Fibroblast of mammary gland (primary cell): ENCODE measurements around the gene GPT2.

Source experiments
- DNase-seq: peaks from one replicate; pipeline ENCODE4 v3.0.0-alpha.2; 2010; ENCODE audit warnings: low read depth
- H3K4me3 ChIP-seq: 2 replicates; pipeline ENCODE4 v1.5.1; 2011; ENCODE audit warnings: low read depth, mild to moderate bottlenecking, low read length, moderate library complexity; ENCODE audit not compliant: control insufficient read depth
- TF ChIP-seq, protein P1 (sequence below): conservative IDR thresholded peaks from 2 replicates; pipeline ENCODE4 v1.5.1; 2011; ENCODE audit warnings: low read depth, low read length, inconsistent platforms; ENCODE audit not compliant: control insufficient read depth, insufficient read depth

The GPT2 gene

GRCh38 chr16:46854846-46855245 lies 29.3 kb upstream of the GPT2 start:
- H3K4me3 ChIP-seq: no peak overlapping the region
- DNase-seq: no peak
- TF ChIP-seq, protein P1, sequence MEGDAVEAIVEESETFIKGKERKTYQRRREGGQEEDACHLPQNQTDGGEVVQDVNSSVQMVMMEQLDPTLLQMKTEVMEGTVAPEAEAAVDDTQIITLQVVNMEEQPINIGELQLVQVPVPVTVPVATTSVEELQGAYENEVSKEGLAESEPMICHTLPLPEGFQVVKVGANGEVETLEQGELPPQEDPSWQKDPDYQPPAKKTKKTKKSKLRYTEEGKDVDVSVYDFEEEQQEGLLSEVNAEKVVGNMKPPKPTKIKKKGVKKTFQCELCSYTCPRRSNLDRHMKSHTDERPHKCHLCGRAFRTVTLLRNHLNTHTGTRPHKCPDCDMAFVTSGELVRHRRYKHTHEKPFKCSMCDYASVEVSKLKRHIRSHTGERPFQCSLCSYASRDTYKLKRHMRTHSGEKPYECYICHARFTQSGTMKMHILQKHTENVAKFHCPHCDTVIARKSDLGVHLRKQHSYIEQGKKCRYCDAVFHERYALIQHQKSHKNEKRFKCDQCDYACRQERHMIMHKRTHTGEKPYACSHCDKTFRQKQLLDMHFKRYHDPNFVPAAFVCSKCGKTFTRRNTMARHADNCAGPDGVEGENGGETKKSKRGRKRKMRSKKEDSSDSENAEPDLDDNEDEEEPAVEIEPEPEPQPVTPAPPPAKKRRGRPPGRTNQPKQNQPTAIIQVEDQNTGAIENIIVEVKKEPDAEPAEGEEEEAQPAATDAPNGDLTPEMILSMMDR: no peak

GRCh38 chr16:46855389-46855788 lies 28.8 kb upstream of the GPT2 start:
- TF ChIP-seq, protein P1: no peak
- no peak overlapping the region for H3K4me3 ChIP-seq
- DNase-seq: no peak

DNA sequence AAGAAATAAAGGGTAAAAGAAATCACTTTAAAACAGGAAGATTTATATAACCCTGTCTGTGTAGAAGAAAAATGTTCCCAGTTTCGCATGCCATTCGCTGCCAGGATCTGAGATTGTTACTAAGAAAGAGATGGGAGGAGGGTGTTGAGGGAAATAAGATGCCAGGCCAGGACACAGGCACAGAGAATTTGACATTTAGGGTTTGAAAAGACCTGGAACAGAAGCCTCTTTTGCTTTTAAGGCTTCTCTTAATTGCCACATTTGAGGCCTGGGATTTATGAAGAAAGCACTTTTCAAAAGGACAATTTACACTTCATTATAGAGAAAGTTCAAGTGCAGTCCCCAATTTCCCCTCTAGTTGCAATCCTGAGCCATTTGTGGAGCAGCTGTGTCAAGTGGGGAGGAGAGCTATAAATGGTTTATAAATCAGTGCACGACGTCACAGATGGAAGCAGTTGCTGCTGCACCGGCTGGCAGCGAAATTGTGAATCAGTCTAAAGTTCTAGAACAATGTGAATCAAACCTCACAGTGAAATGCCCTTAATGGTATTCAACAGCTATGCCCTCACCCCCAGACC lies 26.7 kb upstream of the GPT2 start:
- H3K4me3 ChIP-seq: no peak overlapping the region
- TF ChIP-seq, protein P1: peak; percentile 52
- DNase-seq: peak; percentile 73

DNA sequence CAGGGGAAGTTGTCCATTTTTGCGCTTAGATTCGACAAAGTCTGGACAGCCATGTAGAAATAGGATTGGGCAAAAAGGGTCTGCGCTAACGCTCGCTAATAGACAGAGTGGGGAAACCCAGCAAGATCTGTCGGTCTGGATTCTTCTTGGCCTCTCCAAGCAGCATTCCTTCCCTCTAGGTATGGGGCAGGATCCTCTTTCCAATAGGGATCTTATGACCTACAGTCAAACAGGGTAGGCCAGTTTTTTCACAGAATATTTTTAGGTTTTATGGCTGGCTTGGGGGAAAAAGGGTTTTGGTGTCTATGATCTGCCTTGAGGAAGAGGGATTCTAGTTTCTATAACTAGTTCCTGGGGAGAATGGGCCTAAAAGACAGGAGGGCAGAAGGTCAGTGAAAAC lies 26.0 kb upstream of the GPT2 start:
- TF ChIP-seq, protein P1: no peak
- H3K4me3 ChIP-seq: no peak overlapping the region
- no peak for DNase-seq

DNA sequence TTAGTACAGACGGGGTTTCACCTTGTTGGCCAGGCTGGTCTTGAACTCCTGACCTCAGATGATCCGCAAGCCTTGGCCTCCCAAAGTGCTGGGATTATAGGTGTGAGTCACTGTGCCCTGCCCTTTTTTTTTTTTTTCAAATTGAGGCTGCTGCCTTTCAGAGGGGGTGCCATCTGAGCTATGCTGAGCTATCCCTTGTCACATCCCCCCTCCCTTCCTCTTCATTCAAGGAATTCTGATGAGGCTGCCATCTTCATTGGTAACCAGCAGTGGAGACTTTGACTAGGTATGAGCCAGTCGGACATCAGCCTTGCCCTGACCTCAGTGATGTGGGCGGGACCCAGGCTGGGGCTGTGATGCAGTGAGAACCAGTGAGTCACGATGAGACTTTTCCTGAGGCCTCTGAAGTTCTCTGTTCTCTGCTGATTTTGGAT lies 24.4 kb upstream of the GPT2 start:
- DNase-seq: peak; percentile 94
- H3K4me3 ChIP-seq: no peak overlapping the region
- TF ChIP-seq, protein P1: no peak

DNA sequence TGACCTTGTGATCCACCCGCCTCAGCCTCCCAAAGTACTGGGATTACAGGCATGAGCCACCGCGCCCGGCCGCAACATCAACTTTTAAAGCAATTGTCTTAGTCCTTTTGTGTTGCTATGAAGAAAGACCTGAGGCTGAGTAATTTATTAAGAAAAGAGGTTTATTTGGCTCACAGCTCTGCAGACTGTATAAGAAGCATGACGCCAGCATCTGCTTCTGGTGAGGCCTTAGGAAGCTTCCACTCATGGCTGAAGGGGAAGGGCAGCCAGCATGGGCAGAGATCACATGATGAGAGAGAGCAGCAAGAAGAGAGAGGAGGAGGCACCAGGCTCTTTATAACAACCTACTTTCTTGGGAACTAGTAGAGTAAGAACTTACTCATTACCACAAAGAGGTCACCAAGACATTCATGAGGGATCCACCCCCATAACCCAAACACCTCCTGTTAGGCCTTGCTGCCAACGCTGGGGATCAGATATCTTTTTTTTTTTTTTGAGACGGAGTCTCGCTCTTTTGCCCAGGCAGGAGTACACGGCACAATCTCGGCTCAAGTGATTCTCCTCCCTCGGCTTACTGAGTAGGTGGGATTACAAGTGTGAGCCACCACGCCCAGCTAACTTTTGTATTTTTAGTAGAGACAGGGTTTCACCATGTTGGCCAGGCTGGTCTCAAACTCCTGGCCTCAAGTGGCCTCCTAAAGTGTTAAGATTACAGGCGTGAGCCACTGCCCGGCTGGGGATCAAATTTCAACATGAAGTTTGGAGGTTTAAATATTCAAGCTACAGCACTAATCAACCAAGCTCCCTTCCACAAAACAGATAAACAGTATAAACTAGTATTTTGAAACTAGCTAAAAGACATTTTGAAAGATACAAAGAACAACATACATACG lies 21.4 kb upstream of the GPT2 start:
- no peak overlapping the region for H3K4me3 ChIP-seq
- TF ChIP-seq, protein P1: no peak
- peak; percentile 77 for DNase-seq
